Activated naive CD8-positive, alpha-beta T cell treated with anti-CD3 and anti-CD28 coated beads, Interleukin-2, amount 50 U/mL, for 16 hours (primary cell): Measurements from ENCODE around the gene CPNE4.

Experiments
- DNase-seq: peaks from one replicate; pipeline ENCODE4 v3.0.0-alpha.2; 2020; ENCODE audit warnings: low read depth, low spot score

CPNE4 gene

GRCh38 chr3:131797776-131798175, 237.0 kb downstream of the CPNE4 start:
- no peak for DNase-seq

- no peak for DNase-seq
Observed at GRCh38 chr3:131796558-131797198, 238.1 kb downstream of the CPNE4 start.

DNA sequence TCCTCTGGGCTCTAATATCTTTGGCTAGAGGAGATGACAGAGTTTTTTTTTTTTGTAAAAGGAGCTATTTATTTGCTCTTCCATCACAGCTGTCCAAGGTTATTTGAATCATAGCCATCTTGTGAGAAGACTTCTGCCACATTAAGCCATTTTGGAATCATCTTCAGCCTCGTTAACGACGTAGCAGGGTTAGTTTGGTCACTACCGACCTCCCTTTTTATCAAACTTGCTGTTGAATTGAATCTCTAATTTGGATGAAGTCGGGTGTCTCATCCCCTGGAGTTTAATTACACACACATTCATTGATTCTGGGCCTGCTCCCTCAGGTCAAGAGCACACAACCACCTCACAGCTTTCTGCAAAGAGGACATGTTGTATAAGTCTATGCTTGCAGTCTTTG, 238.7 kb downstream of the CPNE4 start:
- no peak for DNase-seq

DNA sequence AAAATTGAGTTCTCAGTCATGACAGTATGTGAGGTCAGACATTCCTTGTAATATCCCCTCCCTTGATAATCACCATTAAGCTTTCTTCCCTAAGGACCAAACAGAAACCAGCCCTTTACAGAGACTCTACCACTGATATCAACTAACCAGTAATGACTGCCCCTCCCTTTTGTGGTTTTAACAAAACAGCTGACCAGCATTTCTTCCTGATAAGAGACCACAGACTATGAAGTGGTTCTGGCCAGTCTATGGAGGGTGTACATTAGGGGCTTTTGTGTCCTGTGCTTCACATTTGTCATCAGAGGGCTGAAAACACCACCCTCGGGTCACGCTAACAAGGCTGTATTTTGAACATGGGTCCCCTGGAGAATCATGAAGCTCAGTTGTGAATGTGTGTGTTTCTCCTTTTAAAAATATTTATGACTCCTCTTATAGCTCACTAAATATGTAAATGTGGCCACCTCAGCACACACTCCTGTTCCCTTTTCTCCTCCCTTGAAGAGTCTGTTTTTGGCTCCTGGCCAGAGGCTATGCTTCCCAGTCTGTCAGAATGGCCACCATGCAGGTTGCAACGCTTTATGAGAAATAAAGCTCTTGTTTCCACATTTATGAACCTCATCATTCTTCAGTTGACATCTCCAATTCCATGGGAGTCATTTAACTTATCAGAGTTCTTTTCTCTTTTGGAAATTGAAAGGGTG, 239.3 kb downstream of the CPNE4 start:
- no peak for DNase-seq

GRCh38 chr3:131794766-131795388, 239.9 kb downstream of the CPNE4 start:
- DNase-seq, result no peak

GRCh38 chr3:131793870-131794269, 240.9 kb downstream of the CPNE4 start:
- DNase-seq, result no peak

GRCh38 chr3:131789188-131789587, 245.6 kb downstream of the CPNE4 start:
- no peak for DNase-seq

GRCh38 chr3:131786386-131786785, 248.4 kb downstream of the CPNE4 start:
- DNase-seq, result no peak

DNA sequence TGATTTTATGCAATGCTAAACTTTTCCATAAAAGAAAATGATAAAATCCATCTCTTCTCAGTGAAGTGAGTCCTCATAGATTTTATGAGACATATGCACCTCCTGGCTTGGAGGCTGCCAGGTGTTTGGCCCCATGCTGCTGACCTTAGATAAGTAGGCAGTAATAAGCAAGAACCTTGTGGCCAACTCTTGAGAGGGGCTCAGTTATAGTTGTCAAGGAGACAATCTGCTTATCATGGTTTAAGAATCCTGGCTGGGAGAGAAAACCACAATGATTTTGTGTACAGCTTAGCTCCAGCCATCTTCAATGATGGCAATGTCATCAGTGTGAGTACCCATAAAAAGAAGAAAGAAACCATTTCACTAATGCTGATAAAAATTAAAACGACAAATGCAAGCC, 252.1 kb downstream of the CPNE4 start:
- DNase-seq, result no peak

DNA sequence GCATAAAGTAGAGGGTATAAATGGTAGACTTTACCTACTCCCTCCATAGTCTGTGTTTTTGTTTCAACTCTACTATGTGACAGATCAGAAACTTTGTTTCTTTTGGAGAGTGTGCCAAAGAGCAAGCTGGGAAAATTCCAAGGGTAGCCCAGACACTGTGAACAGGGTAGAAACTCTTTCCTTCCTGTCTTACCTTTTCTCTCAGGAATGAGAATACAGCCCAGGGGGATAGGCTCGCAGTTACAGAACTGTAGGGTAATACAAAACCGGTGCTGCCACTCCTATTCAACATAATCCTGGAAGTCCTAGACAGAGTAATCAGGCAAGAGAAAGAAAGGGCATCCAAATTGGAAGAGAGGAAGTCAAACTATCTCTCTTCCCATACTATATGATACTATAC, 256.3 kb downstream of the CPNE4 start:
- DNase-seq, result no peak

DNA sequence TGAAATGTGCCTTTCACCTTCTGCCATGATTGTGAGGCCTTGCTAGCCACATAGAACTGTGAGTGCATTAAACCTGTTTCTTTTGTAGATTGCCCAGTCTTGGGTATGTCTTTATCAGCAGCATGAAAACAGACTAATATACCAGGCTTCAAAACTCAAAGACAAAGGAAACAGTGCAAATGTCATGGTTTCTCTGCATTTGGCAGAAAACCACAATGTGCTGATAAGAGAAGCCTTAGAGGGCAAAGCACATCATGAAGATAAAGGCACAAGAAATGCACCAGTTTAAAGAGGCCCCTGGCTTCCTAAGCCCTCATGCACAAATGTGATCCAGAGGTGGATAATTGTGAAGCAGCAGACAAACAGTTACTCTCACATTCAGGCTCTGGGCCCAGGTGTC, 259.2 kb downstream of the CPNE4 start:
- no peak for DNase-seq

- DNase-seq, result no peak
Observed at GRCh38 chr3:131772269-131773026, 262.4 kb downstream of the CPNE4 start.

DNA sequence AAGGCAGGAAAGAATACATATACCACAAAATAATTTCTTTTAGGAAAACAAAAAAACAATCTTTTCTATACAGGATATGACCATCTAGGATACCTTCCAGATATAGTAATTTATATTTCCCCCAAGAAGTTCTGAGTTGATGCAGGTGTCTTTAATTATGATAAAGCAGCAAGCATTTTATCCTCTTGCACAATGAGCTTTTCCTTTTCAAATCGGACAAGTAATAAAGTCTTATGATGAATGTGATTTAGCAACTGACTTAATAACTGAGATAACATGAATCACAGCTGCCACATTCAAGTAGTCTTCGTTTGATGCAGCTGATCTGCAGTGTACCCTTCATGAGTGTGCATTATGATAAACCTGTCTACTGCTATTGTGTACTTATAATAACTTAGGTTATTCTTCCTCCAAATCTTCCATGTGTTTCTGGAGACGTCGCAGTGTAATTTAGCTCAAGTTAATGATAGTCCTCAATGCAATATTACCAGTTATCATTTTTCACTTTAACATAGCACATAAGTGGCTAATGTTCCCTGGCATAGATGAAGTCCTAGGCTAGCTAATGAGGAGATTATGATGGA, 271.7 kb downstream of the CPNE4 start:
- DNase-seq, result no peak

- no peak for DNase-seq
Observed at GRCh38 chr3:131756405-131756804, 278.4 kb downstream of the CPNE4 start.

GRCh38 chr3:131755380-131755779, 279.4 kb downstream of the CPNE4 start:
- DNase-seq, result no peak

- no peak for DNase-seq
Observed at GRCh38 chr3:131750256-131750655, 284.6 kb downstream of the CPNE4 start.

DNA sequence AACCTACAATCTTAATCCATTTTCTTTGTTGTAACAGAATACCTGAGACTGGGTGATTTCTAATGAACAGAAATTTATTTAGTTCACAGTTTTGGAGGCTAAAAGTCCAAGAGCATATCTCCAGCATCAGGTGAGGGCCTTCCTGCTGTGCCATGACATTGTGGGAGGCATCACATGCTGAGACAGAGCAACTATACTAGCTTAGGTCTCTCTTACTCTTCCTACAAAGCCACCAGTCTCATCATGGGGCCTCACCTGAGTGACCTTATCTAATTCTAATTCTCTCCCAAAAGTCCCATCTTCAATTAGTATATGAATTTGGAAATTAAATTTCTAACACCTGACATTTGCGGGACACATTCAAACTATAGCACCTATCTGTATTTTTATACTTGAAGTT, 285.0 kb downstream of the CPNE4 start:
- no peak for DNase-seq

DNA sequence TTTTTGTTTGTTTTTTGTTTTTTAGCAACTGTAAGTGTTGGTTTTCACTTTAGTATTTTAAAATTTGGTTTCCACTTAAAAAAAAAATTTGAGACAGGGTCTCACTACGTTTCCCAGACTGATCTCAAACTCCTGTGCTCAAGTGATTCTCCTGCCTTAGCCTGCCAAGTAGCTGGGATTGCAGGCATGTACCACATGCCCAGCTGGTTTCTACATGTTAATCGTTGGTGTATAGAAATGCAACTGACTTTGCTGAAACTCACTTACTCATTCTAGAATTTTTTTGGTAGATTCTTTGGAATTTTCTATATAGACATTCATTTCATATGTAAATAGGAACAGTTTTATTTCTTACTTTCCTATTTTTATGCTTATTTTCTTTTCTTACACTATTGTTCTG, 287.3 kb downstream of the CPNE4 start:
- no peak for DNase-seq

DNA sequence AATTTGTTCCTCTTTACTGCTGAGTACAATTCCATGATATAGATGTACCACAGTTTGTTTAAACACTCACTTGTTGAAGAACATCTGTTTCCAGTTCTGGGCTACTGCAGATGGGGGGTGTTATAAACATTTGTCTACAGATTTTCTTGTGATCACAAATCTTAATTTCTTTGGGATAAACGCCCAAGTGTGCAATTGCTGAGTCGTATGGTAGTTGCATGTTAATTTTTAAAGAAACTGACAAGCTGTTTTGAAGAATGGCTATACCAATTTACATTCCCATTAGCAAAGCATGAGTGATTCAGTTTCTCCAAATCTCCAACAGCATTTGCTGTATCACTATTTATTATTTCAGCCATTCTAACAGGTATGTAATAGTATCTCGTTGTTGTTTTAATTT, 290.0 kb downstream of the CPNE4 start:
- DNase-seq, result no peak

DNA sequence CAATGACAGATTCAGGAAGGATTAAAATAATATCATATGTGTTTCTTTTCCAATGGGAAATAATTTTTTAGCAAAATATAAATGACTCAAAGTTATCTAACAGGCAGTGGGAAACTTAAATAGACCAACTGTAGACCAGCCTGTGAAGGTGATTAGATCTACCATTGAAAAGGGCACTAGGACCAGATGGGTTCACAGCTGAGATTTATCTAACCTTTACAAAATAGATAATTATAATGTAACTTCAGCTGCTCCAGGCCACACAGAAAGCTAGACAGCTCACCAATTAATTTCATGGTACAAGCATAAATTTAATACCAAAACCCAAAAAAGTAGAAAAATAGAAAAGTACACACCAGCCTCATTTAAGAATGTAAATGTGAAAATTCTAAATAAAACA, 291.7 kb downstream of the CPNE4 start:
- DNase-seq, result no peak

DNA sequence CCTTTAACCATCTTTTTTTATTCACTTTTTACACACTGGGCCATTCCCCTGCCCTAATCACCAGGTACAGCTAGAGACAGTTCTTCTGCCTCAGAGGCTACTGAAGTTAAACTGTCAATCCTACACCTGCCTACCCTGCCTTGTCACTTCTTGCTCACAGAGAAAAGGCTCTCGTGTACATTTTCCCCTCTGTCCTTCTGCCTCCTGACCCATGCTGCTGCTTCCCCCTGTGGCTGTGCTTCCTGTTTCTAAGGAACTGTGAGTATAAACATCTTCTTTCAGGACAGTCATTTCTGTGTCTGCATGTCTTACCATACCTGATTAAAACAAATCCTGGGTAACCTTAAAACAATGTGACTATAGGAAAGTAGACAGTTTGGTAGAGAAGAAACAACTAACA, 295.6 kb downstream of the CPNE4 start:
- DNase-seq, result no peak

GRCh38 chr3:131738095-131738494, 296.7 kb downstream of the CPNE4 start:
- DNase-seq, result no peak
